Activated T-cell treated with anti-CD3 and anti-CD28 coated beads, Interleukin-2, amount 50 U/mL, for 48 hours (primary cell): ENCODE data around the gene CELF2.
"Not testable (repeated sequence)": the region's sequence is repeated elsewhere in the genome, so short reads cannot be mapped to it uniquely, and the experiment has no call there.

ENCODE experiments used
- DNase-seq, 2 experiments: peaks; one replicate each; pipeline ENCODE4 v3.0.0-alpha.2; 2020

CELF2 gene

DNA sequence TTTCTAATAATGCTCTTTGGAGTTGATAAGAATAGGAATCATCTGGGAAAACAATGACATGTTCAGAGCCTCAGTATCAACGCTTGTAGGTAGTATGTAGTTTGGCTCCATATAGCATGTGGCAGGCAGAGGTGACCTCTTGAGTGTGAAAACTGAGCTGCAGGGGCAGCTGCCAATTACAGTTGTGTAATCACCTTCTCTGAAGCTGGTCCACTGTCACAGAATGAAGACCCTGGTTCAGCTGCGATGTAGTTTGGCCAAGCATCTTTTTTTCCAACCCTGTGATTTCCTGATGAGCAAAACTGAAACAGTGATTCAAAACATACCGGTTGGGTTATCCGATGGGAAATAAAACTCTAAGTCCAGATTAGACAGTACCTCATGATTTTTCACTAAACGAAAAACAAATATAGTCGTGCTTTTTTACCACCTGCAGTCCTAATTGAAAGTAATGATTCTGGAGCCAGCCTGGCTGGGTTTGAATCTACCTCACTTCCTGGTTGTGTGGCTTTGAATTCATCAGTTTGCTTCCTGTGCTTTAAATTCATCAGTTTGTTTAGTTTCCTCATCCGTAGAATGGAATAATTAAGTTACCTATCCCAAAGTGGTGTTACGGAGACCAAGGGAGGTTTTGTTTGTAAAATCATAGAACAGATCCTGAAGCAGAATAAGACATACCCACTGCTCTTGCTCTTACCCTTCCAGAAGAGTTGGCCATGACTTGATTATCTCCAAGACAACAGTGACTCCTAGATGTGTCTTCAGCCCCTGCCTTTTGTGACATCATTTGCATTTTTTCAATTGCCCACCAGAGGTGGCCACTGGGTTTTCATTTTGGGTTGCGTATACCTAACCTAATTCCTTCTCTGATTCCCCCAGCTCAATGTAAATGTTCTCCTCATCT lies 87.4 kb downstream of the CELF2 start:
- DNase-seq = no peak

DNA sequence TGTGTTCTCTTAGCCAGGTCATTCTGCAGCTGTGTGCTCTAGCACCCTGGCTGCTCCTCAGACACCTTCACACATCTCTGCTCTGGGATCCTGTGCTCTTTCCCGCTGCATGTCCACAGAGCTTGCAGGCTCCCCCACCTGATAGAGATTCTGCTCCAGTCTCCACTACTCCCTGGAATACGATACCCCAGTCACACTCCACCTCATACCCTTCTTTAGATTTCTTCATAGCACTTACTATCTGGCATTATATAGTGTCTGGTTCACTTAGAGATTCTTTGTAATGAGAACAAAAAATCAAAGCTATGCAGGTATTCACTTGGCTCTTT lies 88.0 kb downstream of the CELF2 start:
- no peak for DNase-seq

DNA sequence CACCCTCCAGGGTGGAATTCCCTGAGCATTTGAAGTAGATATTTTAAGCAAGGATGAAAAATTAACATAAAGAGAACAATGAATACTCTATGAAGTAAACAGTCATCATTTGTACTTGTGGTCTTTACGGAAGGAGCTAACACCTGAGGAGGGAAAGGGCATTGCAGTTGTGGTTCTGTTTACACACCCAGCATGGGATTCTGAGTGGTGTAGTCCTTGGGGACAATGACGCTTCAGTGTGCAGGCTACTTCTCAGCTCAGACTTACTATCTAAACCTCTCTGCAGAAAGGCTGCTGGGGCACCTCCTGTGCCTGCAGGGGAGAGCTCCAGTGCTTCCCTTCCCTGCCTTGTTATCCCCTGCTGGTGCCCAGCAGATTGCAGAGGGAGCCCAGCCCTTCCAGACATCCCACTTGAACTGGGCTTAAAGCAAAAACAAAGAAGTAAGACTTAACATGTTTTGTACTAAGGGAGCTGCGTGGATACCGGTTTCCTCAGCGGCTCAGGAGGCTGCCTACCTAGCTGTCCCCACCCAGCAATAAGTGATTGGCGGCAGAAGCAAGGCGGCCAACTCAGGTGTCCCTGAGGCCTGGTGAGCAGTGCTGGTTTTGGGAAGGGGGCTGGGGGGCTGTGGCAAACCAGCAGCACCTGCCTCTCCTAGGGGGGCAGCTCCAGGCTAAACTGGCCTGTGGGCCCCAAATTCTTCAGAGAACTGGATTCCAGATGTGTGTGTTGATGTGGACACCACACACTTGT lies 89.1 kb downstream of the CELF2 start:
- no peak for DNase-seq

DNA sequence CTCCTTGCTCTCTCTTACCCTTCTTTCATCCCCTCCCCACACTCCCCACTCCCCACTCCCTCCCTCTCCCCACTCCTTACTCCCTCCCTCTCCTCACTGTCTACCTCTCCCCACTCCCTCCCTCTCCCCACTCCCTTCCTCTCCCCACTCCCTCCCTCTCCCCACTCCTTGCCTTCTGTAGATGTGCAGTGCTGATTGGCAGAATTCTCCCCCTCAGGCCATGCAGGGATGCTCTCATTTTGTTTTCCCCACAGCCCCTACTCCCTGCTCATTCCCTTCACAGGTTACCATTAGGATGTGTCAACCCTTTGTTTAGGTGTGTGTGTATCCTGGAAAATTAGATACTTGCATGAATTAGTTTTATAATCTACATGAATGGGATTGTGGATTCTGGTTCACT lies 90.3 kb downstream of the CELF2 start:
- DNase-seq = no peak

DNA sequence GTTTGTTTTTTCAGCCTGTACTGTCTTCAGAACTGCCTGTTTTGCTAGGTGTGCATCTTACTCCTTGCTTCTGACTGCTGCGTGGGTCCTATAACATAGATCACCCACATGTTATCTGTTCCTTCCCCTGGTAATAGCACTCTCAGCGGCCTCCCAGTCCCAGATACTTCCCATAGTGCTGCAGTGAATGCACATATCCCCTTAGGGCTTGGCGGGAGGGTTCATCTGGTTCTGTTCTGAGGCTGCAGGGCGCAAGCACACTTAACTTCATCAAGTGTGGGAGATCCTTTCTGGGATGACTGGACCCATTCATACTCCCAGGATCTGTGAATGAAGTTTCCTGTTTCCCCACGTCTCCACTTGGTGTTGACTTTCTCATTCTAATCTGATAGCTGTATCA lies 90.7 kb downstream of the CELF2 start:
- no peak for DNase-seq

DNA sequence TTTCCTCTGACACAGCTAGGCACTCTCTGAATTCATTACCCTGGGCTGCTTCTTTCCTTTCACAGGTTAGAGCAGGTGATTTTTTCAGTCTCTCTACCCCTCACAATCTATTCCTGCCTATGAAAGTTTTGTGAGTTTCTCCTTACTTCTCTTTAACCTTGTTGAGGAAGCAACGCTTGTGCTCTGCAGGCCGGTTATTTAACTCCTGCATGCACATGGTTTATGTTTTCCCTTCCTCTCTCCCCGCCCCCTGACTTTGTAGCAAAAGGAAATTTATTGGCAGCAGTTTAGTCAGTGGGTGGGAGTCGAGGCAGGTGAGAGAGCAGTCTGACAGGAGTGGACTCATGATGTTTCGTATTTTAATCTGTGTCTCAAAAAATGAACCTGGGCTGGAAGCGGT lies 91.9 kb downstream of the CELF2 start:
- no peak for DNase-seq

DNA sequence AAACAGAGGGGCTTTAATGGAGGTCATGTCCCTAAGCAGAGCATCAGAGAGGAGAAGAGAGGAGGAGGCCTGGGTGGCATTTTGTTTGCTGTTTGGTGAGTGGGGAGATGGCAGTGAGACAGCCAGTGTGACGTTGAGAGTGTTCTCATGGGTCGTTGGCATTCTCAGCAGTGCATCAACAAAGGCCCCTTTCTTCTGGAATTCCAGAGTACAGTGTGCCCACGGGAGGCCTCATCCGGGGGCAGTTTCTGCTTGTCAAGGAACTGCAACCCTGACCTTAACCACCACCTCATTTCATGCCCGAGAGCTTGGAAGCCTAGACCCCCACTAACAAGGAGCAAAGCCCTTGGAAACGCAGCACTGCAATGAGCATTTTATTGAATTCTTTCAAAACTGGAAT lies 92.9 kb downstream of the CELF2 start:
- no peak for DNase-seq

DNA sequence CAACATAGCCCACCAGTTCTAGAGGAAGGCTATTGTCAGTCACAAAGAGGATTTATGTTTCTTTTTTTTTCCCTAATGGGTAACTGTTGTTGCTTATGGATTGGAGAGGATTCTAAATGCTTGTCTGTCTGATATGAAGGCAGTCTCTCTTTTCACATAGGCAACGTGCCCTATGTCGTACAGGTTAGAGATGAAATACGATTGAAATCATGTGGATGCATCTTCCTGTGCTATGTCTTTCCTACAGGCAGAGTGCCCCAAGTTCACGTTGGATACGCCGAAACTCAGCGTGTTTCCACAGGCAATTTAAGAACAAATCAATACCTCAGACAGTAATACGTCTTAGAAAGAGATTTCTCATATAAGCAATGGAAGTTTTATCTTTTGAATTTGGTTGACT lies 93.8 kb downstream of the CELF2 start:
- DNase-seq = no peak

DNA sequence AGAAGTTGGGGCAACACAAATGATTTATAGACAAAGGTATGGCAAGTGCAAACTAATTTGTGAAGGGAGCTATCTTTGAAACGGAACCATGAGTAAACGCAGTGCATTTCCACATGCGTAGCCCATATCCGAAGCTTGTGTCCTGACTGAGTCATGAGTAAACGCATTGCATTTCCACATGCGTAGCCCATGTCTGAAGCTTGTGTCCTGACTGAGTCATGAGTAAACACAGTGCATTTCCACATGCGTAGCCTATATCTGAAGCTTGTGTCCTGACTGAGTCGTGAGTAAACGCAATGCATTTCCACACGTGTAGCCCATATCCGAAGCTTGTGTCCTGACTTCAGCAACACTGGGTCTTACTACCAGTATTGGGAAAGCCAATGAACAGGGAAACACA lies 95.0 kb downstream of the CELF2 start:
- no peak for DNase-seq

DNA sequence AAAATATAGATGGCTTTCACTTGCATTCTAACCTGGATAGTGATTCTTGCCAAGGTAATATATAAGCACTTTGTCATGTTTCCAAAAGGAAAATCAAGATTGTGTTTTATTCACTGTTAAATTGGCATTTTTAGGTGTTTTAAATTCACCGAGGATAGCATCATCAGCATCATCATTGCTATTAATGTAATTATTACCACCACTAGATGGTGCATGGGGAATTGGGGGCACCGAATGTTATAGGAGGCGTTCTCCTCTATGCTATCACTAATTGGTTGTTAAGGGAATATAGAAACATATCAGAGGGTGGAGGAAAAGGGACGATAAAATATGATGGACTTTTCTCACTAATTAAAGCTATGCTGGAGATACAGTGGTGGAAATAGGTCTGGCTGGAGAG lies 95.5 kb downstream of the CELF2 start:
- DNase-seq = no peak

DNA sequence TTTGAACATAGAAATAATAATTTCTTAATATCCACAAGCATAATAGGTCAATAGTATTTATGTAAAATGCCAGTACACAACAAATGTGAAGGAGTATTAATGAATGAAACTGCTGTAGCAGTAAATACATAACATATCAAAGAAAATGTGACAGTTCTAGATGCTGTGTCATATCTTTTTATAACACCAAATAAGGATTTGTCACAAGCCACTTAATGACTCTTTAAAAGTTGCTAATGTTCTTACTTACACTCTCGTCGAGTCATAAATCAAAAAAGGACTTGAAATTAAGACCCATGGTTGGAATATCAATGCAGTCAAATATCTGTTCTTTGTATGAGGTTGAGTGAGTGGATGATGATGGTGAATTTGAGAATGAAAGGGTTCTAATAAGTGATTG lies 96.6 kb downstream of the CELF2 start:
- no peak for DNase-seq

DNA sequence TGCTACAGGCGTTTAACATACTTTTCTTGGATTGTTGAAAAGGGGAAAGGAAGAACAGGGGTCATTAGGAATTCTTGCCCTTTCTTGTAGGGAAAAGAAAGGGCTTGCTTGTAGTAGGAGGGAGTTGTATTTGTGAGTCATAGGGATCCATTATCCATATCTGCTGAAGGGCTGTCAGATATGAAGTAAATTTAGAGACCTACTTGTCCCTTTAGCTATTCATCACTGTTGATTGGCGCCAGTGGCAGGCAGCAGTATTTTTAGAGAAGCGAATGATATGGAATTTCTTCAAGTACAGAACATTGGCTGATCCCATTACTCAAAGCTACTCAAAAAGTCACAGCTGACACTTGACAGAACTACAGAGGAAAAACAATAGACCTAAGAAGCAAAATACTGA lies 97.7 kb downstream of the CELF2 start:
- no peak for DNase-seq

DNA sequence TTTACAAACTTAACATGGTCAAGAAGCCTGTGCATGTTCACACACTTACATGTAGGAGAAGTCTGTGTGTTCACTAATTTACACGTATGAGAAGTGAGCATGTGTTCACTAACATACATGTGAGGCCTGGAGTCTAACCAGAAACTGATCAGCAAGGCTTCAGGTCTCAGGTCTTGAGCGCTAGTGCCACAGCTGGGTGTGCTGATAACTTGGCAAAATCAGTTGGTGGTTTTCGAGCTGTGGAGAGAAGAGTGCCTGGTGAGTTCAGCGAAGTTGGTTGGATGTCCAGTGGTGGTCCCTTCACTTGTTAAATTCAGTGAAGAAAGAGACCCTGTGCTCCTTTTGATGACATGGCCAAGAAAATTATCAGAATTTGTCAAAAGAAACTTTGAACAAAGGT lies 98.7 kb downstream of the CELF2 start:
- no peak for DNase-seq

DNA sequence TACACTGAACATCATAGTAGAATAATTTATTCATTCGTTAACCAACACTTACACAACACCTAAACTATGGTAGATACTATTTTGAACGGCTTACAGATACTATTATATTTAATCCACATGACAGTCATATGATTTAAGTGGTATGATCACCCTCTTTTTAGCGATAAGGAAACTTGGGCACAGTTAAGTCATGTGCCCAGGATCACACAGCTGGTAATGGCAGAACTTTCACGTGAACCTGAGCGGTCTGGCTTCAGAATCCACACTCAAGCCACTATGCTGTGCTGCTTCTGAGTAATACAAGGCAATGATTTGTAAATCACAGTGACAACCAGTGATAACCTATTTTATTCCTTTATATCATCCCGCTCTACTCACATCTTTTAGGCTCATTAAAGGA lies 99.1 kb downstream of the CELF2 start:
- no peak for DNase-seq

DNA sequence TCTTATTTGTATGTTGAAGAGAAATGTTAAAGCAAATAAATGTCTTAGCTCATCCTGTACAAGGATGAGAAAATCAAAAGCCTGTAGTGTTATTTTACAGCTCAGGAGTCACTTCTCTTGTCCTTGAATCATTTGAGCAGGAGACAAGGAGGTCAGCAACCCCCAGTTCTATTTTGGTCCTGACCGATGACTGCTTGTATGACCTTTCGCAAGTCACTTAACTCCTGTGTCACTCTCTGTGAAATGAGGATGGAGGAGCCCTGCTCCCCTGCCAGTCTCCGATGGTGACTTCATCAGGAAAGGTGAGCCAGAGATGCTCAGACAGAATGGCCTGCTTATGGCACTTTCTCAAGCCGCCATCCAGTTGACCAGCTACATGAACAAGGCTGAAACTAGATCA lies 101.0 kb downstream of the CELF2 start:
- DNase-seq = no peak

DNA sequence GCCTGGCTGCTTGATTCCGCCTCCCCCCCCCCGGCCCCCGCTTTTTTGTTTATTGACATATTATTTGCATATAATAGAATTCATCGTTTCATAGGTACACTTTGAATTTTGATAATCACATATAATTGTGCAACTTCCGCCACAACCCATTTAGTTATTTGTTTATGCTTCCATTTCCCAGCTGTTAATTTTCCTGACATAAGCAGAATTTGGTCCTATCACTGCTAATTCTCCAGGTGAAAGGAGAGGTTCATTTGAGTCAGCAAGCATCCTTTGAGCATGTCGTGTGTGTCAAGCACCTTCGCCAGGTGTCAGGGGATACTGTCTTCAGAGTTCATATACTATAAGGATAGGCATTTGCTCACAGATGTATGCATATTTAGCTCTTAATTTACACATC lies 102.2 kb downstream of the CELF2 start:
- no peak for DNase-seq

DNA sequence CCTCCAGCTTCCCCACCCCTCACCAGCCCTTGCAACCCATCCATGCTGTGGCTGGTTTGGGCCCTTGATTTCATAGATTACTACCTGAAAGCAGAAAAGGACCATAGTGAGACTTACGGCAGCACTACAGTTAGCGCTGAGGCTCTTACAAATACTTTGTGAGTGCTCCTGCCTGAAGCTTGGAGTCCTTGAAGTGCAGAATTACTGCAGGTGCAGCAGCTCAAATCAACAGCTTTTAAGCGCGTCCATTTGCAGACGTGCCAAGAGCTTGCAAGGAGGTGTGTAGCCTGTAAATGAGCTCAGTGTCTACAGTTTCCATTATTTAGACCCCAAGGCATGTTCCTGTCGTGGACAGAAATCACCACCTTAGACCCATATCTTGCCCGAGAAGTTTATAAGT lies 103.0 kb downstream of the CELF2 start:
- no peak for DNase-seq

DNA sequence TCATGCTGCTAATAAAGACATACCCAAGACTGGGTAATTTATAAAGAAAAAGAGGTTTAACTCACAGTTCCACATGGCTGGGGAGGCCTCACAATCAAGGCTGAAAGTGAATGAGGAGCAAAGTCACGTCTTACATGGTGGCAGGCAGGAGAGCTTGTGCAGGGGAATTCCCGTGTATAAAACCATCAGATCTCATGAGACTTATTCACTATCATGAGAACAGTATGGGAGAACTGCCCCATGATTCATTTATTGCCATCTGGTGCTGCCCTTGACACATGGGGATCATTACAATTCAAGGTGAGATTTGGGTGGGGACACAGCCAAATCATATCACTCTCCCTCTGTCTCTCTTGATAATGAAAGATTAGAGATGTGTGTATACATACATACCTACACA lies 106.2 kb downstream of the CELF2 start:
- DNase-seq = not testable (repeated sequence)

DNA sequence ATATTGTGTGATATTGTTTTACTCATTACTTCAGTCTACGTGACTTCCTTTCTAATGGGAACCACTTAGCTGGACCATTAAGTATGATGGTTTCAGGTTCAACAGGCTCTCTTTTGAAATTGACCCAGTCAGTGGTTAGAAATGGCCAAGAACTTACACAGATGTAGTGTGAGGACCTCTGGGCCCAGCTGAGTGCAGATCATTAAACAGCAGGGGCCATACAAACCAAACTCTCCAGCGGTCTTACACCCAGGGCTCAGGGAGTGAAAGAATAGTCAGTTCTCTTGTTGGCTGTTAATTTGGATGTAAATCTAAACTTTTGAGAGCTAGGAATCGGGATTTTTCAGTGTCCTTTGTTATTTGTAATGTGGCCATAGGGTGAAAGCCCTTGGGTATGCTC lies 107.3 kb downstream of the CELF2 start:
- no peak for DNase-seq

DNA sequence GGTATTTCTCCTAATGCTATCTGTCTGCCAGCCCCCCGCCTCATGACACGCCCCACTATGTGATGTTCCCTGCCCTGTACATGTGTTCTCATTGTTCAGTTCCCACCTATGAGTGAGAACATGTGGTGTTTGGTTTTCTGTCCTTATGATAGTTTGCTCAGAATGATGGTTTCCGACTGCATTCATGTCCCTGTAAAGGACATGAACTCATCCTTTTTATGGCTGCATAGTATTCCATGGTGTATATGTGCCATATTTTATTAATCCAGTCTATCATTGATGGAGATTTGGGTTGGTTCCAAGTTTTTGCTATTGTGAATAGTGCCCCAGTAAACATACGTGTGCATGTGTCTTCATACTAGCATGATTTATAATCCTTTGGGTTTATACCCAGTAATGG lies 109.3 kb downstream of the CELF2 start:
- DNase-seq = not testable (repeated sequence)

DNA sequence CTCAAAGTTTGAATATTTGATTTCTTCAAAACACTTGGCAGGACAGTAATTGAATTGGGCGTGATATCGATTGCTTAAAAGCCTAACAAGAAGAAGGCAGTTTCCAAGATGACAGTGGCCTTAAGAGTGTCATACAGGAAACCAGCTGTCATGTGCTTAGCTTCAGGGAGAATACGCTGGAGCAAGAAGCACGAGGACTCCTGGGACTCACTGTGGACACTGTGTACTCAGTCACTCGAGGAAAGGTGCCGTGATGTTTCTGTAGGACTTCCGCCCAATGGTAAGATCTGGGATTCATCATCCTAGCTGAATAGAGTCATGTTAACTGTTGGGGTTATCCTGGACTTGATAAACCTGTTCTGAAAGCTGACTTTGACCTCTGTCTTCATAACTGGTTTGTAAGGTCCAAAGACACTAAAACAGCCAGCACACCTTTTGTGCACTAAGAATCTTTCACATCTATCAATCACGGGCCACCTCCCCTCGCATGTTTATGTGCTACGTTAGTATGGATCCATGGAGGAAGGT lies 113.5 kb downstream of the CELF2 start:
- no peak for DNase-seq

DNA sequence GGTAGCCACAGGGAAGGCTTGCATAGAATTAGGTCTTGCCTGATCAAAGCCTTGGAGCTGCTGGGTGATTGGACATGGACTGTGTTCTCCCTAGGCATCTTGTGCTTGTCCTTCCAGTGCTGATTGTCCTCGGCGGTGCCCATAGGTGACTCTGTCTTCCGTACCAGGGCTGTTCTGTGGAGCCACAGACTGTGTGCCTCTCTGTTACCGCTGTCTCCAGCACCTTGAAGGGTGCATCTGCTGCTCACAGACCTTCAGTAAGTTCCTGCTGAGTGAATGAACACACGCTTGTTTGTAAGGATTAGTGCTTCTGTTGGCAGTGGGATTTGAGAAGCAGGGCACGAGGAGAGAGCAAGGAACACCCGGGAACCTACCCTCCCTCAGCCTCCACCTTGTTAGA lies 116.7 kb downstream of the CELF2 start:
- DNase-seq = no peak

DNA sequence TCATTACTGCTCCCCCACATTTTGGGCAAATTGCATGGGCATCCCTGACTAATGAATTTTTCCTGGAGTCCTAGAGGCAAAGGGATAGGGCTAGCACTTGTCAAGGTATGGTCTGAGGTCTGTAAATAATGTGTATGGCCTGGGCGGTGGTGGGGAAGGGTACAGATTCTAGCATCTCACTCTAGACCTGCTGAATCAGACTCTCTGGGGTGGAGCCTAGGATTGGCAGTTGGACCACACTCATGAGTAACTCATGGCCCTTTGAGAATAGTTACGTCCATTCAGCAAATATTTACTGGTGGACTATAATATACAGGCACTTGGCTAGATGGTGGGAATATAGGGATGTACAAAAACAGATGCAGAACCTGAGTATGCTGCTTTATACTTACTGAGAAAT lies 118.0 kb downstream of the CELF2 start:
- no peak for DNase-seq

DNA sequence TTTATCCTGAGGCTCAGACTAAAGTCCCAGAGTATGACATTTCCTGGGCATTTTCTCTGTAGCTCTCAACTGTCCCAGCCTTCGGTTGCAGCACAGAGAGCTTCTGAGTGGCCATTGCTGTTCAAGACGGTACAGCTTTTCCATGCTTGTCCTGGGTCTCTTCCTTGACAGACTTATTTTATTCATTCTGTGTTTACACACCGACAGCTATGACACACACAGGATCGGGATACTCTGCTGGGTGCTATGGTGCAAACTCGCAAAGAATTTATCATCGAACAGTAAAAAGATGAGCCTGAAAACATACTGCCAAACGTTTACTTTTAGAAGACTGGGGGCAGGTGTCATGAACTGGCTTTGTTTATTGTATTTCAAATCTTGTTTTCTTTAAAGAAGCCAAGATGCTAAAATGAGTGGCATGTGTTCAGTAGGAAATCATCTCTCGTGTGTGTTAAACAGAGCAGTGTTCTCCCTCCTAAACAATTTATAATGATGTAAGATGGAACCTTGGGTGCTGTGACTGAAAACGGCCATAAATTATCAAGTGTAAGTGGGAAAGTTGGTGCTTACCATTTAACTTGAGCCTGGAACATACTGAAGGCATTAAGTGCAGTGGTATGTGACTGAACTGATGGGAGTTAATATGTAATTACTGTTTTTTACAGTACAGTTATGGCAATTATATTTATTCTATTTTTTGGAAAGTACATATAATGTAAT lies 120.8 kb downstream of the CELF2 start:
- DNase-seq = no peak
